ENCODE results near the gene MED13L.

DNA sequence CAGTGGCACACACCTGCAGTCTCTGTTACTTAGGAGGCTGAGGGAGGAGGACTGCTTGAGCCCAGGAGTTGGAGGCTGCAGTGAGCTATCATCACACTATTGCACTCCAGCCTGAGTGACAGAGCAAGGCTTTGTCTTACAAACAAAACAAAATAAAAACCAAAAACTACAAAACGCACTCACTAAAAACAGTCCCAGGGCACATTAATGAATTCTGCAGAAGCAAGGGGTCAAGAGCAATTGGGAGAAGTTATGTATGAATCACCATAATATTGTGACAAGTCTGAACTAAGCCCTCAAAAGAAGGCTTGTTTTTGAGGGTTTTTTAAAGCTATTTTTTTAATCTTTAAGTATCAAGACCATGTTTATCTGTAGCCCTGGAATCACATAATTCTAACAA, 201.1 kb downstream of the MED13L start:
- TF ChIP-seq, protein P1, sequence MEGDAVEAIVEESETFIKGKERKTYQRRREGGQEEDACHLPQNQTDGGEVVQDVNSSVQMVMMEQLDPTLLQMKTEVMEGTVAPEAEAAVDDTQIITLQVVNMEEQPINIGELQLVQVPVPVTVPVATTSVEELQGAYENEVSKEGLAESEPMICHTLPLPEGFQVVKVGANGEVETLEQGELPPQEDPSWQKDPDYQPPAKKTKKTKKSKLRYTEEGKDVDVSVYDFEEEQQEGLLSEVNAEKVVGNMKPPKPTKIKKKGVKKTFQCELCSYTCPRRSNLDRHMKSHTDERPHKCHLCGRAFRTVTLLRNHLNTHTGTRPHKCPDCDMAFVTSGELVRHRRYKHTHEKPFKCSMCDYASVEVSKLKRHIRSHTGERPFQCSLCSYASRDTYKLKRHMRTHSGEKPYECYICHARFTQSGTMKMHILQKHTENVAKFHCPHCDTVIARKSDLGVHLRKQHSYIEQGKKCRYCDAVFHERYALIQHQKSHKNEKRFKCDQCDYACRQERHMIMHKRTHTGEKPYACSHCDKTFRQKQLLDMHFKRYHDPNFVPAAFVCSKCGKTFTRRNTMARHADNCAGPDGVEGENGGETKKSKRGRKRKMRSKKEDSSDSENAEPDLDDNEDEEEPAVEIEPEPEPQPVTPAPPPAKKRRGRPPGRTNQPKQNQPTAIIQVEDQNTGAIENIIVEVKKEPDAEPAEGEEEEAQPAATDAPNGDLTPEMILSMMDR (conservative IDR thresholded peaks at IDR 0.05 in 1 of 2, IDR thresholded peaks at IDR 0.05 in 1 of 2; ENCODE audit: low read depth in 1 of 2, low read length in 2 of 2) = no peak
- no peak for TF ChIP-seq EZH2 (IDR thresholded peaks at IDR 0.05; ENCODE audit: low read length, missing control alignments)
